Measurements from ENCODE around the gene HK1. TPM values are rescaled to one million over a fixed set of nuclear protein-coding genes. Genes with fewer than 3 reads are reported as not detected.
A peak's percentile ranks its signal among the peaks of the same experiment; 100 is the strongest.

HK1 gene
- total RNA-seq, result 100 to 1,000 TPM in 1 of 5 experiments, 10 to 100 TPM in 4; 60.1 to 144 (median 66.3) TPM
- polyA plus RNA-seq, result 100 to 1,000 TPM in 1 of 2 donors, 10 to 100 TPM in 1; 95.5 to 138 TPM
- 119 reads per million, percentile 87 among the genes with 10 or more reads in this experiment for total RNA-seq

DNA sequence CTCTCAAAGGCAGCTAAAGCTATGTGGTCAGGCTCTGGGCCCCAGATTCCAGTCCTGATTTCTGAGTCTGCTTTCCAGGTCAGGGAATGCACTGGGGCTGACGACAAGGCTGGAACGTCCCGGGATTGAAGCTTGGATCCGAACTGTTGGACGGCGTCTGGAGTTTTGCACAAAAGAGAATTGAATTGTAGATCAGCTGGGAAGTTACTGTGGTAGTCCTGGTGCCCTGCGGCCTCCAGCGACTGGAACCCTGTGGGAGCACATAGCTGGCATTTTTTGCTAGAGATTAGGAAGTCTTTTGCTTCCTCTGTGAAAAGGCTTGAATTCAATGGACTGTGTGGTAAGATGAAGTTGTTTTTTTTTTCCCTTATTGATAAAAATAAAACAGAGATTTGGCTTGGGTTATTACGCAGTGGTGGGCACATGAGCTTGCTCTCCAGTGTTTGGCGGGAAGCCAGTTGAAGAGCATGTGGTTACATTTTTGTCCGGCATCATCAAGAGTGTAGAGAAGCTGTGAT lies at the start of gene HK1:
TSS of gene HK1 (plus strand) at position 51 of the 518 bp plus-strand sequence.
- peaks cover 0 to 9% (median 0%) of the 10 kb centered on the region in 5 donors for H3K27me3 Mint-ChIP-seq
- Histone ChIP-seq H3K27me3 (ENCODE audit: control insufficient read depth in 2 of 2, insufficient read depth in 2 of 2, low read length in 2 of 2) (peaks cover 0 to 4% of the 10 kb centered on the region in 2 donors), H3K9me3 (ENCODE audit: control insufficient read depth in 2 of 3, low read length in 3 of 3) (no peaks in the 10 kb centered on the region), H3K4me3 (ENCODE audit: low read length) (no peak within 1 kb of the TSS), H3K27ac (ENCODE audit: low read depth, low read length) (no peak within 1 kb of the TSS), H3K36me3 (ENCODE audit: control insufficient read depth in 2 of 3, insufficient read depth in 3 of 3, low read length in 3 of 3) (no peaks in the 10 kb centered on the region), H3K4me1 (ENCODE audit: control insufficient read depth in 2 of 2, insufficient read depth in 2 of 2, low read length in 2 of 2) (no peaks in the 10 kb centered on the region)
- H3K9me3 Mint-ChIP-seq, result no peaks in the 10 kb centered on the region
- no peak for ATAC-seq
- ChIA-PET CTCF (interaction anchor here (0.7 kb wide), 2 partner anchors 58 to 163 kb away, joined by 3 to 4 read pairs; no protein-coding TSS in a partner anchor), POLR2A (interaction anchor here (1.0 kb wide), 1 partner anchor 13 kb away, joined by 4 read pairs; no protein-coding TSS in a partner anchor)
- no peak for DNase-seq
- no peak within 1 kb of the TSS for H3K4me3 Mint-ChIP-seq
- no peak within 1 kb of the TSS for H3K27ac Mint-ChIP-seq
- intact Hi-C loops (cut with micrococcal nuclease), result no loop called here
- peaks cover 0 to 5% (median 0%) of the 10 kb centered on the region in 5 donors for H3K36me3 Mint-ChIP-seq
- H3K4me1 Mint-ChIP-seq, result no peaks in the 10 kb centered on the region

DNA sequence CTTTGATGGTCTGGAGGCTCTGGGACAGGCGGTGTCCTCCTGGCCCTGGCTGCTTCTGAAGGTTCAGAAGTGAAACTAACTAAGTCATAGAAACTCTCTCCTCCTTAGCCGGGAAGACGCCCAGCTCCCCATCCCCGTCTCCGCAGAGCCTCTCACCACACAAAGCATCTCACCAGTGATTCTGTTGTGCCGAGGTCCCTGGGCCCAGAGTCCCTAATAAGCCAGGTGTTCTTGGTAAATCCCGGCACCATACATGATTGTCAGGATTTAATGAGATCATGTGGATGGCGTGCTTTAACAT lies 48.7 kb upstream of the HK1 start:
- POLR2A ChIA-PET, result interaction anchor here (0.9 to 1.4 kb wide), 5 partner anchors 9 to 277 kb away, joined by 3 to 5 read pairs (median 4); no protein-coding TSS in a partner anchor
- Histone ChIP-seq H3K4me1 (ENCODE audit: control insufficient read depth in 2 of 2, insufficient read depth in 2 of 2, low read length in 2 of 2) (peaks cover 27 to 55% of the 10 kb centered on the region in 2 donors), H3K36me3 (ENCODE audit: control insufficient read depth in 2 of 3, insufficient read depth in 3 of 3, low read length in 3 of 3) (no peaks in the 10 kb centered on the region), H3K9me3 (ENCODE audit: control insufficient read depth in 2 of 3, low read length in 3 of 3) (no peaks in the 10 kb centered on the region), H3K4me3 (ENCODE audit: low read length) (peak overlapping the region; percentile 36), H3K27me3 (ENCODE audit: control insufficient read depth in 2 of 2, insufficient read depth in 2 of 2, low read length in 2 of 2) (no peaks in the 10 kb centered on the region), H3K27ac (ENCODE audit: low read depth, low read length) (peak overlapping the region; percentile 39)
- intact Hi-C loops (cut with micrococcal nuclease), result loop anchor here in 1 of 2 donors (1.0 kb wide), 1 partner anchor 50 kb away; no protein-coding TSS in a partner anchor
- peaks cover 0 to 3% (median 0%) of the 10 kb centered on the region in 11 donors for H3K9me3 Mint-ChIP-seq
- CTCF ChIA-PET, result interaction anchor here (0.7 to 1.2 kb wide), 3 partner anchors 129 to 163 kb away, joined by 3 read pairs; no protein-coding TSS in a partner anchor
- DNase-seq (no peak), ATAC-seq (no peak)
- no peaks in the 10 kb centered on the region for H3K27me3 Mint-ChIP-seq
- H3K36me3 Mint-ChIP-seq, result peaks cover 0 to 1% (median 0%) of the 10 kb centered on the region in 5 donors
- H3K27ac Mint-ChIP-seq, result peak overlapping the region; percentile 32 to 96 (median 78)
- H3K4me3 Mint-ChIP-seq, result peak overlapping the region; percentile 59 to 88 (median 71)
- peaks cover 26 to 76% (median 51%) of the 10 kb centered on the region in 7 donors for H3K4me1 Mint-ChIP-seq

DNA sequence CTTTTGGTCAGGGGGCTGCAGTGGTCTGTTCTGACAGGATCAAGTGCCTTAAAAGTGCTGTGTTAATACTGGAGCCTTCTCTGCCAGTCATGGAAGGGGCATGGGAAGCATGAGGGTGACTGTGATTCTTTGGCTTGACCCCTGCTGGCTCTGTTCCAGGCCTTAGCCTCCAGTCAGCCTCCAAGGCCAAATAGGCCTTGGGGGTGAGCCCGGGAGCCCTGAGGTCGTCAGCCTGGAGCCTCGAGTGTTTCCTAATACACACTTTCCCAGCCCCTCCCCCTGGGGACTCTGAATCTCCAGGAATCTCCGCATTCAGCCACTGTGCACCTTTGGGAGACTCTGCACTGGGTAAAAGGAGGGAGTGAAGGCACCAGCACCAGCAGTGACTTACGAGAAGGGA lies 48.2 kb upstream of the HK1 start:
- Mint-ChIP-seq H3K36me3 (peaks cover 0 to 1% (median 0%) of the 10 kb centered on the region in 5 donors), H3K4me3 (peak overlapping the region in 8 of 10 donors; percentile 24 to 88 (median 69)), H3K27me3 (no peaks in the 10 kb centered on the region), H3K4me1 (peaks cover 26 to 70% (median 54%) of the 10 kb centered on the region in 7 donors), H3K9me3 (peaks cover 0 to 3% (median 0%) of the 10 kb centered on the region in 11 donors), H3K27ac (peak overlapping the region in 7 of 9 donors; percentile 14 to 96 (median 64))
- peaks cover 27 to 49% of the 10 kb centered on the region in 2 donors for H3K4me1 ChIP-seq (ENCODE audit: control insufficient read depth in 2 of 2, insufficient read depth in 2 of 2, low read length in 2 of 2)
- intact Hi-C loops (cut with micrococcal nuclease), result loop anchor here in 1 of 2 donors (10.0 kb wide), 1 partner anchor 405 kb away; the partner anchor contains the start of gene FAM241B
- H3K36me3 ChIP-seq (ENCODE audit: control insufficient read depth in 2 of 3, insufficient read depth in 3 of 3, low read length in 3 of 3), result no peaks in the 10 kb centered on the region
- ATAC-seq (no peak), DNase-seq (no peak)
- no peaks in the 10 kb centered on the region for H3K27me3 ChIP-seq (ENCODE audit: control insufficient read depth in 2 of 2, insufficient read depth in 2 of 2, low read length in 2 of 2)
- no peaks in the 10 kb centered on the region for H3K9me3 ChIP-seq (ENCODE audit: control insufficient read depth in 2 of 3, low read length in 3 of 3)
- ChIA-PET POLR2A (interaction anchor here (0.9 to 1.4 kb wide), 2 partner anchors 9 to 13 kb away, joined by 3 to 5 read pairs; no protein-coding TSS in a partner anchor), CTCF (interaction anchor here (0.7 to 1.2 kb wide), 3 partner anchors 129 to 163 kb away, joined by 3 read pairs; no protein-coding TSS in a partner anchor)
- no peak overlapping the region for H3K27ac ChIP-seq (ENCODE audit: low read depth, low read length)
- peak overlapping the region; percentile 36 for H3K4me3 ChIP-seq (ENCODE audit: low read length)

DNA sequence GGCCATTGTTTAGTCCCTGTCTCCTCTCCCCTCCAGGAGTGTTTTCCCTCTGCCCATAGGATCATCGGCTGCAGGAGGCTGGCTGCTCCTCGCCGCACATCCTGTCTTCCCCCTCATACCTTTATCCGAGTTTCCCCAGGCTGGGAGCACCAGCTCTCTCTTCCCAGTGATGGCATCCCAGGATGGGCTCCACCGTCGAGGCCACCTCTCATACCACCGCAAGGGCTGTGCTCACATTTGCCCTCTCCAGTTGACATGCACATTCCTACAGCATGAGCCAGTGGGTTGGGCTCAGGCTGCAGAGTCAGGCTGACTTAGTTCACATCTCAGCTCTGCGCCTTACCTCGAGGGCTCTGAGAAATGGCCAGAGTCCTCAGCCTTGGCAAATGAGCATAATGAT lies 46.0 kb upstream of the HK1 start:
- no peaks in the 10 kb centered on the region for H3K36me3 ChIP-seq (ENCODE audit: control insufficient read depth in 2 of 3, insufficient read depth in 3 of 3, low read length in 3 of 3)
- H3K27ac ChIP-seq (ENCODE audit: low read depth, low read length), result no peak overlapping the region
- peak overlapping the region in 8 of 10 donors; percentile 77 to 90 (median 84) for H3K4me3 Mint-ChIP-seq
- peaks cover 0 to 3% (median 0%) of the 10 kb centered on the region in 11 donors for H3K9me3 Mint-ChIP-seq
- ChIA-PET CTCF (interaction anchor here (1.1 to 4.8 kb wide), 3 partner anchors 161 to 176 kb away, joined by 5 to 45 read pairs (median 6); no protein-coding TSS in a partner anchor), POLR2A (interaction anchor here (0.6 to 1.4 kb wide), 6 partner anchors 16 to 277 kb away, joined by 3 to 6 read pairs (median 3); partner anchors contain the start of gene VPS26A)
- DNase-seq, result peak in 1 of 9 donors; percentile 16
- no peaks in the 10 kb centered on the region for H3K9me3 ChIP-seq (ENCODE audit: control insufficient read depth in 2 of 3, low read length in 3 of 3)
- H3K4me1 ChIP-seq (ENCODE audit: control insufficient read depth in 2 of 2, insufficient read depth in 2 of 2, low read length in 2 of 2), result peaks cover 27 to 40% of the 10 kb centered on the region in 2 donors
- peak overlapping the region in 7 of 9 donors; percentile 83 to 98 (median 93) for H3K27ac Mint-ChIP-seq
- no peak for ATAC-seq
- H3K4me3 ChIP-seq (ENCODE audit: low read length), result no peak overlapping the region
- H3K4me1 Mint-ChIP-seq, result peaks cover 26 to 68% (median 56%) of the 10 kb centered on the region in 7 donors
- intact Hi-C loops (cut with micrococcal nuclease), result loop anchor here (1.0 to 10.0 kb wide), 2 partner anchors 10 to 403 kb away; partner anchors contain the start of gene FAM241B (in 1 of the 2)
- H3K36me3 Mint-ChIP-seq, result no peaks in the 10 kb centered on the region
- no peaks in the 10 kb centered on the region for H3K27me3 Mint-ChIP-seq
- no peaks in the 10 kb centered on the region for H3K27me3 ChIP-seq (ENCODE audit: control insufficient read depth in 2 of 2, insufficient read depth in 2 of 2, low read length in 2 of 2)

DNA sequence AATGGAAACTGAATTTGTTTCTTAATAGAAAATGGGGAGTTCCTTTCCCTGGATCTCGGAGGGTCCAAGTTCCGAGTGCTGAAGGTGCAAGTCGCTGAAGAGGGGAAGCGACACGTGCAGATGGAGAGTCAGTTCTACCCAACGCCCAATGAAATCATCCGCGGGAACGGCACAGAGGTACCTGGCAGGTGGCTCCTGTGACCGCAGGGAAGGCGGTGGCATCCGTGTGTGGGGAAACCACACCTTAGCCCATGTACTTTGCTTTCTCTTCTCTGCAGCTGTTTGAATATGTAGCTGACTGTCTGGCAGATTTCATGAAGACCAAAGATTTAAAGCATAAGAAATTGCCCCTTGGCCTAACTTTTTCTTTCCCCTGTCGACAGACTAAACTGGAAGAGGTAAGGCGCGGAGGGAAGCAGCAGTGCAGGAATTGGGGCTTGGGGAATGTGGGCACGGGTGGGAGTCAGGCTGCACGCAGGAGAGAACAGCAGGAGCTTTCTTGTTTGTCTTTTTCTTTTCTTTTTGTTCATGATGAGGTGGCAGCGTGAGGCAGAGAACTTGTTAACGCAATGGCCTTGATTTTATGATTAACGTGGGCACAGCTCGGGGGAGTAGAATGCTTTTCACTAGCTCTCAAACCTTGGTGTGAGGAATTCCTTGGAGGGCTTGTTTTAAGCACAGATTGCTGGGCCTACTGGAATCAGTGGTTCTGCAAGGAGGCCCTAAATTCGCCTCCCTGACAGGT lies 45.4 kb upstream of the HK1 start:
- Mint-ChIP-seq H3K9me3 (peaks cover 0 to 3% (median 0%) of the 10 kb centered on the region in 11 donors), H3K4me3 (peak overlapping the region; percentile 61 to 90 (median 84)), H3K27me3 (no peaks in the 10 kb centered on the region), H3K36me3 (no peaks in the 10 kb centered on the region), H3K27ac (peak overlapping the region; percentile 47 to 98 (median 92)), H3K4me1 (peaks cover 26 to 68% (median 56%) of the 10 kb centered on the region in 7 donors)
- ATAC-seq (peak; percentile 76), DNase-seq (peak in 7 of 9 donors; percentile 62 to 68 (median 63))
- intact Hi-C loops (cut with micrococcal nuclease), result loop anchor here (1.0 to 10.0 kb wide), 2 partner anchors 11 to 402 kb away; partner anchors contain the start of gene FAM241B (in 1 of the 2)
- ChIA-PET CTCF (interaction anchor here (0.6 to 4.8 kb wide), 4 partner anchors 10 to 175 kb away, joined by 3 to 45 read pairs (median 4); no protein-coding TSS in a partner anchor), POLR2A (interaction anchor here (0.5 to 1.7 kb wide), 10 partner anchors 16 to 636 kb away, joined by 3 to 6 read pairs (median 3); partner anchors contain the start of gene VPS26A)
- Histone ChIP-seq H3K27ac (ENCODE audit: low read depth, low read length) (peak overlapping the region; percentile 61), H3K4me3 (ENCODE audit: low read length) (peak overlapping the region; percentile 48), H3K4me1 (ENCODE audit: control insufficient read depth in 2 of 2, insufficient read depth in 2 of 2, low read length in 2 of 2) (peaks cover 25 to 34% of the 10 kb centered on the region in 2 donors), H3K9me3 (ENCODE audit: control insufficient read depth in 2 of 3, low read length in 3 of 3) (no peaks in the 10 kb centered on the region), H3K27me3 (ENCODE audit: control insufficient read depth in 2 of 2, insufficient read depth in 2 of 2, low read length in 2 of 2) (no peaks in the 10 kb centered on the region), H3K36me3 (ENCODE audit: control insufficient read depth in 2 of 3, insufficient read depth in 3 of 3, low read length in 3 of 3) (no peaks in the 10 kb centered on the region)

All from naive thymus-derived CD4-positive, alpha-beta T cell (primary cell).